Measurements from ENCODE around the gene LRRN4. TPM values are rescaled to one million over a fixed set of nuclear protein-coding genes. Genes with fewer than 3 reads are reported as not detected.
A peak's percentile ranks its signal among the peaks of the same experiment; 100 is the strongest.

LRRN4 gene
- total RNA-seq, 1 donor from 2014 or later = not detected

DNA sequence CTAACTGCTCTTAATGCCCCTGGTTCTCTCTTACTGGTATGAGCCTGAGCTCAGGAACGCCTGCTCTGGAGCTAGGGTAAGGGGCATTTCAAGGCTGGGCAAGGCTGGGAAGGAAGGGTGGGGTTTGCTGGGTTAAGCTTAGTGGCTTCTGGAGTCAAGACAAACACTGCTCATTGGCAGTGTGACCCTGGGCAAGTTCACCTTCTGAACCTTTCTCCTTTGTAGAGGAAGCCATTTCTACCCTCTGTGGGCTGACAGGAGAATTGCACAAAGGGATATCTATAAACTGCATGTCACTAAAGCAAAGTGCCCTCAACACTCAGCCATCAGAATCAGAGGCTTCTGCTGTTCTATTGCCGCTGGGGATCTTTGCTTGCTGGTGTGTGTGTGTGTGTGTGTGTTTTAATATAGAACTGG, 20.3 kb upstream of the LRRN4 start:
- Mint-ChIP-seq H3K4me1 (ENCODE audit: unreplicated experiment) (no peaks in the 10 kb centered on the region), H3K36me3 (ENCODE audit: unreplicated experiment) (no peaks in the 10 kb centered on the region), H3K9me3 (ENCODE audit: unreplicated experiment) (no peaks in the 10 kb centered on the region), H3K4me3 (ENCODE audit: unreplicated experiment) (no peak overlapping the region), H3K27me3 (ENCODE audit: unreplicated experiment) (peaks cover 2% of the 10 kb centered on the region), H3K27ac (ENCODE audit: unreplicated experiment) (no peak overlapping the region)
- TF ChIP-seq, protein P1, sequence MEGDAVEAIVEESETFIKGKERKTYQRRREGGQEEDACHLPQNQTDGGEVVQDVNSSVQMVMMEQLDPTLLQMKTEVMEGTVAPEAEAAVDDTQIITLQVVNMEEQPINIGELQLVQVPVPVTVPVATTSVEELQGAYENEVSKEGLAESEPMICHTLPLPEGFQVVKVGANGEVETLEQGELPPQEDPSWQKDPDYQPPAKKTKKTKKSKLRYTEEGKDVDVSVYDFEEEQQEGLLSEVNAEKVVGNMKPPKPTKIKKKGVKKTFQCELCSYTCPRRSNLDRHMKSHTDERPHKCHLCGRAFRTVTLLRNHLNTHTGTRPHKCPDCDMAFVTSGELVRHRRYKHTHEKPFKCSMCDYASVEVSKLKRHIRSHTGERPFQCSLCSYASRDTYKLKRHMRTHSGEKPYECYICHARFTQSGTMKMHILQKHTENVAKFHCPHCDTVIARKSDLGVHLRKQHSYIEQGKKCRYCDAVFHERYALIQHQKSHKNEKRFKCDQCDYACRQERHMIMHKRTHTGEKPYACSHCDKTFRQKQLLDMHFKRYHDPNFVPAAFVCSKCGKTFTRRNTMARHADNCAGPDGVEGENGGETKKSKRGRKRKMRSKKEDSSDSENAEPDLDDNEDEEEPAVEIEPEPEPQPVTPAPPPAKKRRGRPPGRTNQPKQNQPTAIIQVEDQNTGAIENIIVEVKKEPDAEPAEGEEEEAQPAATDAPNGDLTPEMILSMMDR (IDR thresholded peaks at IDR 0.05) = peak; percentile 31
- DNase-seq (ENCODE audit: extremely low spot score, unreplicated experiment) = no peak

- TF ChIP-seq, protein P1 (IDR thresholded peaks at IDR 0.05) = no peak
- no peaks in the 10 kb centered on the region for H3K4me1 Mint-ChIP-seq (ENCODE audit: unreplicated experiment)
Measured at GRCh38 chr20:6070829-6071695, 17.2 kb upstream of the LRRN4 start.

DNA sequence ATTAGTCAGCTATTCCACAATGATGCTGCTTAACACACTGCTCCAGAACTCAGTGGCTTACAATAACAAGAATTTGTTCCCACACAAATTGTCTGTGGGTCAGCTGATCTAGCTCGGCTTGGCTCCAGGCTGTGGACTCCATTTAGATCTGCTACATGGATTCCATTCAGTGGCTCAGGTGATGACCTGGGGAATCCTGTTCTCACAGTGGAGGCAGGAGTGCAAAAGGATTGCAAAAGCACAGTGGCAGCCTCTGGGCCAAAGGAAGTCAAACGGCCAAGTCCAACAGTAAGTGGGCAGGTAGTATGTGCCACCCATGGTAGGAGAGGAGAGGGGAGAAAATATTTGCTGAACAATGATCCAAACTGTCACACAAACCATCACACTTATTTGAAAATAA, 15.8 kb upstream of the LRRN4 start:
- no peak overlapping the region for H3K4me3 Mint-ChIP-seq (ENCODE audit: unreplicated experiment)
- no peaks in the 10 kb centered on the region for H3K36me3 Mint-ChIP-seq (ENCODE audit: unreplicated experiment)
- no peak overlapping the region for H3K27ac Mint-ChIP-seq (ENCODE audit: unreplicated experiment)

More at GRCh38 chr20:6070829-6071695, 17.2 kb upstream of the LRRN4 start:
- no peak for DNase-seq (ENCODE audit: extremely low spot score, unreplicated experiment)
- Mint-ChIP-seq H3K9me3 (ENCODE audit: unreplicated experiment) (no peaks in the 10 kb centered on the region), H3K36me3 (ENCODE audit: unreplicated experiment) (no peaks in the 10 kb centered on the region), H3K27me3 (ENCODE audit: unreplicated experiment) (peaks cover 2% of the 10 kb centered on the region), H3K27ac (ENCODE audit: unreplicated experiment) (no peak overlapping the region), H3K4me3 (ENCODE audit: unreplicated experiment) (no peak overlapping the region)

DNA sequence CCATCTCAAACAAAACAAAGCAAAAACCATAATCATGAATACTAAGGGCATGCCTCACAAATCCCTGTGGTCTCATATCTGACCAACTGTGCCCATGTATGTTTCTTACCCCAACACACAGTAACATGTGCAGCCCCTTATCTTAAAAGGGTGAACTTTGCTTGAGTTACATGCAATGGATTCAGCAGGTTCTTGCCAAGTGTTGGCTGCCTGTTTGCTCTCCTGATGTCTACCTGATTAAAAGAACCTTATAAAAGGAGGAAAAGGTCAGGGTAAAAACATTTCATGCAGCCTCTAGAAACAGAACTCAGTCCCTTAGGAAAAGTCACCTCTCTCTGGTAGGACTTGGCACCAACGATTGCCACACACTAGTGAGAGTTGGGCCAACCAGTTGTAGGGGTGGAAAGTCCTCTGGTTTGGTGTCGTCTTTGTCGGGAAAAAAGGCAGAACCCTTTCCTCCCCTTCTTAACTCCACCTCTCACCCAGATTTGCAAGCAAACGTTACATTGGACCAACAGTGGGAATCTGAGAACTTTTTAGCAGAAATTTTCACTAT, 14.0 kb upstream of the LRRN4 start:
- no peak for DNase-seq (ENCODE audit: extremely low spot score, unreplicated experiment)
- TF ChIP-seq, protein P1 (IDR thresholded peaks at IDR 0.05) = no peak
- H3K27ac Mint-ChIP-seq (ENCODE audit: unreplicated experiment) = no peak overlapping the region
- H3K4me1 Mint-ChIP-seq (ENCODE audit: unreplicated experiment) = no peaks in the 10 kb centered on the region
- no peaks in the 10 kb centered on the region for H3K9me3 Mint-ChIP-seq (ENCODE audit: unreplicated experiment)
- H3K4me3 Mint-ChIP-seq (ENCODE audit: unreplicated experiment) = no peak overlapping the region
- H3K27me3 Mint-ChIP-seq (ENCODE audit: unreplicated experiment) = peaks cover 2% of the 10 kb centered on the region
- no peaks in the 10 kb centered on the region for H3K36me3 Mint-ChIP-seq (ENCODE audit: unreplicated experiment)

More for the DNA sequence above, 15.8 kb upstream of the LRRN4 start:
- Mint-ChIP-seq H3K27me3 (ENCODE audit: unreplicated experiment) (peaks cover 2% of the 10 kb centered on the region), H3K4me1 (ENCODE audit: unreplicated experiment) (no peaks in the 10 kb centered on the region), H3K9me3 (ENCODE audit: unreplicated experiment) (no peaks in the 10 kb centered on the region)
- TF ChIP-seq, protein P1 (IDR thresholded peaks at IDR 0.05) = no peak
- DNase-seq (ENCODE audit: extremely low spot score, unreplicated experiment) = no peak

DNA sequence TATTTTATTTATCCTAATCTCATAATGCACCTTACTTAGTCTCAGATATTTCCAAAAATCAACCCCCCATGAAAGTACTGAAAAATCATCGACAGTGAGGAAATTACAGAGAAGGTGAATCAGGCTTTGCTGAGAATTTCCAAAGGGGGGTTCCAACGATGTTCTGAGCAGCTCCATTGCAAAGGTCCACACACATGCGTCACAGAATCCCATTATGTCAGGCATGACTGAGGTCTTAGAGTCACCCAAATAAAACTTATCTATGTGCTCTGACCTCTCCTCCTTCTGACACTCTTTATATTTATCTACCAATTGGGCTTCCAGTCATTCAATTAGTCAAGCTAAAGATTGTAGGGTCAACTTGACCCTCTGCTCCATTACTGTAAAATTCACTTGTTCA, 12.7 kb upstream of the LRRN4 start:
- H3K36me3 Mint-ChIP-seq (ENCODE audit: unreplicated experiment) = no peaks in the 10 kb centered on the region

More for the DNA sequence above, 12.7 kb upstream of the LRRN4 start:
- no peaks in the 10 kb centered on the region for H3K9me3 Mint-ChIP-seq (ENCODE audit: unreplicated experiment)
- H3K27me3 Mint-ChIP-seq (ENCODE audit: unreplicated experiment) = peaks cover 2% of the 10 kb centered on the region
- H3K27ac Mint-ChIP-seq (ENCODE audit: unreplicated experiment) = no peak overlapping the region
- DNase-seq (ENCODE audit: extremely low spot score, unreplicated experiment) = no peak
- TF ChIP-seq, protein P1 (IDR thresholded peaks at IDR 0.05) = no peak
- H3K4me1 Mint-ChIP-seq (ENCODE audit: unreplicated experiment) = no peaks in the 10 kb centered on the region
- no peak overlapping the region for H3K4me3 Mint-ChIP-seq (ENCODE audit: unreplicated experiment)
